Stimulated activated naive B cell treated with anti-CD40 and anti-IgM and Interleukin-4, amounts not matched to agents 10 μg/mL and 1 μg/mL and 100 μg/mL, for 72 hours (primary cell): ENCODE measurements around the gene RGSL1.
"Not testable (repeated sequence)": the region's sequence is repeated elsewhere in the genome, so short reads cannot be mapped to it uniquely, and the experiment has no call there.

ENCODE experiments used
- ATAC-seq, 2 donors: fragments of 150-1000 bp; cut with Tn5 transposase; replicated peaks; 2 replicates each; pipeline ENCODE4 v1.10.0; 2021; ENCODE audit warnings: moderate library complexity in 1 of 2
- DNase-seq: peaks from one replicate; pipeline ENCODE4 v3.0.0; 2021
- H3K27ac Mint-ChIP-seq: one replicate; pipeline ENCODE4 v1.8.0; 2022; ENCODE audit warnings: mild to moderate bottlenecking, mixed read lengths
- H3K27me3 Mint-ChIP-seq, 2 donors: one replicate each; pipeline ENCODE4 v1.8.0; 2022; ENCODE audit warnings: mixed read lengths in 2 of 2
- H3K36me3 Mint-ChIP-seq, 2 donors: one replicate each; pipeline ENCODE4 v1.8.0; 2022; ENCODE audit warnings: mixed read lengths in 2 of 2, mild to moderate bottlenecking in 1 of 2
- H3K4me1 Mint-ChIP-seq, 2 donors: one replicate each; pipeline ENCODE4 v1.8.0; 2022; ENCODE audit warnings: mixed read lengths in 2 of 2, mild to moderate bottlenecking in 1 of 2
- H3K4me3 Mint-ChIP-seq, 2 donors: one replicate each; pipeline ENCODE4 v1.8.0; 2022; ENCODE audit warnings: mild to moderate bottlenecking in 2 of 2, mixed read lengths in 2 of 2, moderate library complexity in 1 of 2
- H3K9me3 Mint-ChIP-seq, 2 donors: one replicate each; pipeline ENCODE4 v1.8.0; 2022; ENCODE audit warnings: mixed read lengths in 2 of 2, mild to moderate bottlenecking in 1 of 2

RGSL1 gene

GRCh38 chr1:182430263-182431068 is 19.5 kb upstream of the RGSL1 start:
- ATAC-seq = peak; percentile 52 to 57
- H3K4me3 Mint-ChIP-seq = peak overlapping the region; percentile 7 to 8
- H3K27ac Mint-ChIP-seq = no peak overlapping the region
- H3K9me3 Mint-ChIP-seq = no peaks in the 10 kb centered on the region
- H3K36me3 Mint-ChIP-seq = no peaks in the 10 kb centered on the region
- H3K4me1 Mint-ChIP-seq = peaks cover 19 to 24% of the 10 kb centered on the region in 2 donors
- peak; percentile 11 for DNase-seq
- H3K27me3 Mint-ChIP-seq = no peaks in the 10 kb centered on the region

- peaks cover 16 to 20% of the 10 kb centered on the region in 2 donors for H3K4me1 Mint-ChIP-seq
- DNase-seq (no peak), ATAC-seq (no peak)
- no peak overlapping the region for H3K27ac Mint-ChIP-seq
- no peaks in the 10 kb centered on the region for H3K36me3 Mint-ChIP-seq
- no peaks in the 10 kb centered on the region for H3K27me3 Mint-ChIP-seq
- H3K9me3 Mint-ChIP-seq = no peaks in the 10 kb centered on the region
- no peak overlapping the region for H3K4me3 Mint-ChIP-seq
These were observed 18.7 kb upstream of the RGSL1 start for GRCh38 chr1:182431278-182431677.

GRCh38 chr1:182433580-182433979 is 16.4 kb upstream of the RGSL1 start:
- peaks cover 4 to 10% of the 10 kb centered on the region in 2 donors for H3K27me3 Mint-ChIP-seq
- no peak overlapping the region for H3K27ac Mint-ChIP-seq
- H3K4me3 Mint-ChIP-seq = no peak overlapping the region
- peaks cover 3 to 8% of the 10 kb centered on the region in 2 donors for H3K9me3 Mint-ChIP-seq
- H3K36me3 Mint-ChIP-seq = peaks cover 2 to 3% of the 10 kb centered on the region in 2 donors
- DNase-seq = no peak
- no peak for ATAC-seq
- peaks cover 0 to 6% of the 10 kb centered on the region in 2 donors for H3K4me1 Mint-ChIP-seq

GRCh38 chr1:182438326-182438725 is 11.6 kb upstream of the RGSL1 start:
- Mint-ChIP-seq H3K4me3 (no peak overlapping the region), H3K36me3 (peaks cover 2 to 3% of the 10 kb centered on the region in 2 donors), H3K27ac (no peak overlapping the region), H3K4me1 (no peaks in the 10 kb centered on the region), H3K9me3 (peaks cover 3 to 8% of the 10 kb centered on the region in 2 donors), H3K27me3 (peaks cover 4 to 10% of the 10 kb centered on the region in 2 donors)
- DNase-seq (no peak), ATAC-seq (no peak)

GRCh38 chr1:182441719-182442118 is 8.2 kb upstream of the RGSL1 start:
- DNase-seq (no peak), ATAC-seq (peak in 1 of 2 donors; percentile 54)
- no peak overlapping the region for H3K27ac Mint-ChIP-seq
- peaks cover 5 to 6% of the 10 kb centered on the region in 2 donors for H3K4me1 Mint-ChIP-seq
- no peak overlapping the region for H3K4me3 Mint-ChIP-seq
- peaks cover 3 to 8% of the 10 kb centered on the region in 2 donors for H3K9me3 Mint-ChIP-seq
- H3K27me3 Mint-ChIP-seq = peaks cover 4 to 6% of the 10 kb centered on the region in 2 donors
- peaks cover 2 to 3% of the 10 kb centered on the region in 2 donors for H3K36me3 Mint-ChIP-seq

- Mint-ChIP-seq H3K4me1 (peaks cover 5 to 6% of the 10 kb centered on the region in 2 donors), H3K9me3 (peaks cover 3 to 8% of the 10 kb centered on the region in 2 donors), H3K36me3 (peaks cover 2 to 3% of the 10 kb centered on the region in 2 donors), H3K27ac (no peak overlapping the region), H3K27me3 (peaks cover 0 to 4% of the 10 kb centered on the region in 2 donors), H3K4me3 (no peak overlapping the region)
- DNase-seq (no peak), ATAC-seq (no peak)
These were observed 7.6 kb upstream of the RGSL1 start for GRCh38 chr1:182442333-182442732.

GRCh38 chr1:182444497-182444896 is 5.4 kb upstream of the RGSL1 start:
- Mint-ChIP-seq H3K4me3 (no peak overlapping the region), H3K4me1 (peaks cover 5 to 6% of the 10 kb centered on the region in 2 donors), H3K9me3 (no peaks in the 10 kb centered on the region), H3K36me3 (no peaks in the 10 kb centered on the region), H3K27ac (no peak overlapping the region), H3K27me3 (no peaks in the 10 kb centered on the region)
- ATAC-seq (no peak), DNase-seq (no peak)

- DNase-seq = no peak
- Mint-ChIP-seq H3K36me3 (no peaks in the 10 kb centered on the region), H3K4me3 (no peak overlapping the region), H3K9me3 (no peaks in the 10 kb centered on the region), H3K4me1 (peaks cover 5 to 6% of the 10 kb centered on the region in 2 donors), H3K27ac (no peak overlapping the region), H3K27me3 (no peaks in the 10 kb centered on the region)
- peak; percentile 46 to 69 for ATAC-seq
These were observed 3.8 kb upstream of the RGSL1 start for GRCh38 chr1:182446033-182446669.

- ATAC-seq = not testable (repeated sequence)
These were observed 2.8 kb upstream of the RGSL1 start for GRCh38 chr1:182447124-182447523.

GRCh38 chr1:182447660-182448059 is 2.3 kb upstream of the RGSL1 start:
- H3K9me3 Mint-ChIP-seq = no peaks in the 10 kb centered on the region
- ATAC-seq (no peak), DNase-seq (no peak)

More at GRCh38 chr1:182447124-182447523, 2.8 kb upstream of the RGSL1 start:
- DNase-seq, H3K4me3 Mint-ChIP-seq, H3K4me1 Mint-ChIP-seq, H3K27ac Mint-ChIP-seq, H3K9me3 Mint-ChIP-seq, H3K27me3 Mint-ChIP-seq, H3K36me3 Mint-ChIP-seq: not testable (repeated sequence)

GRCh38 chr1:182453631-182454030 is 3.7 kb downstream of the RGSL1 start:
- H3K4me3 Mint-ChIP-seq = no peak overlapping the region
- no peak for DNase-seq
- H3K4me1 Mint-ChIP-seq = no peaks in the 10 kb centered on the region
- H3K9me3 Mint-ChIP-seq = no peaks in the 10 kb centered on the region
- ATAC-seq = no peak
- H3K27ac Mint-ChIP-seq = no peak overlapping the region
- no peaks in the 10 kb centered on the region for H3K36me3 Mint-ChIP-seq
- peaks cover 6 to 8% of the 10 kb centered on the region in 2 donors for H3K27me3 Mint-ChIP-seq

More at GRCh38 chr1:182447660-182448059, 2.3 kb upstream of the RGSL1 start:
- Mint-ChIP-seq H3K27me3 (no peaks in the 10 kb centered on the region), H3K4me3 (no peak overlapping the region), H3K27ac (no peak overlapping the region), H3K4me1 (peaks cover 5 to 6% of the 10 kb centered on the region in 2 donors), H3K36me3 (no peaks in the 10 kb centered on the region)

GRCh38 chr1:182457844-182458243 is 7.9 kb downstream of the RGSL1 start:
- H3K27ac Mint-ChIP-seq = no peak overlapping the region
- peaks cover 0 to 5% of the 10 kb centered on the region in 2 donors for H3K9me3 Mint-ChIP-seq
- H3K4me1 Mint-ChIP-seq = no peaks in the 10 kb centered on the region
- no peak overlapping the region for H3K4me3 Mint-ChIP-seq
- ATAC-seq (no peak), DNase-seq (no peak)
- peaks cover 11 to 18% of the 10 kb centered on the region in 2 donors for H3K27me3 Mint-ChIP-seq
- no peaks in the 10 kb centered on the region for H3K36me3 Mint-ChIP-seq

GRCh38 chr1:182459949-182460348 is 10.0 kb downstream of the RGSL1 start:
- H3K9me3 Mint-ChIP-seq = peaks cover 0 to 5% of the 10 kb centered on the region in 2 donors
- DNase-seq = no peak
- no peak overlapping the region for H3K27ac Mint-ChIP-seq
- no peak for ATAC-seq
- H3K27me3 Mint-ChIP-seq = peaks cover 5 to 12% of the 10 kb centered on the region in 2 donors
- H3K4me1 Mint-ChIP-seq = no peaks in the 10 kb centered on the region
- no peaks in the 10 kb centered on the region for H3K36me3 Mint-ChIP-seq
- no peak overlapping the region for H3K4me3 Mint-ChIP-seq

- ATAC-seq (no peak), DNase-seq (no peak)
- Mint-ChIP-seq H3K27me3 (peaks cover 5 to 10% of the 10 kb centered on the region in 2 donors), H3K27ac (no peak overlapping the region), H3K4me1 (no peaks in the 10 kb centered on the region), H3K9me3 (peaks cover 0 to 5% of the 10 kb centered on the region in 2 donors), H3K4me3 (no peak overlapping the region), H3K36me3 (no peaks in the 10 kb centered on the region)
These were observed 10.6 kb downstream of the RGSL1 start for GRCh38 chr1:182460550-182460951.

GRCh38 chr1:182473556-182473955 is 23.6 kb downstream of the RGSL1 start:
- Mint-ChIP-seq H3K27me3 (peaks cover 0 to 4% of the 10 kb centered on the region in 2 donors), H3K9me3 (peaks cover 11 to 16% of the 10 kb centered on the region in 2 donors), H3K4me1 (peaks cover 0 to 3% of the 10 kb centered on the region in 2 donors), H3K4me3 (no peak overlapping the region), H3K27ac (no peak overlapping the region), H3K36me3 (peaks cover 4 to 6% of the 10 kb centered on the region in 2 donors)
- DNase-seq (no peak), ATAC-seq (no peak)
